ENCODE data around the gene EMILIN3. TPM values are rescaled to one million over a fixed set of nuclear protein-coding genes. Genes with fewer than 3 reads are reported as not detected.

The EMILIN3 gene
- total RNA-seq, 4 donors from 2014 or later, result 0.20 to 0.33 (median 0.20) TPM; not detected in 1

DNA sequence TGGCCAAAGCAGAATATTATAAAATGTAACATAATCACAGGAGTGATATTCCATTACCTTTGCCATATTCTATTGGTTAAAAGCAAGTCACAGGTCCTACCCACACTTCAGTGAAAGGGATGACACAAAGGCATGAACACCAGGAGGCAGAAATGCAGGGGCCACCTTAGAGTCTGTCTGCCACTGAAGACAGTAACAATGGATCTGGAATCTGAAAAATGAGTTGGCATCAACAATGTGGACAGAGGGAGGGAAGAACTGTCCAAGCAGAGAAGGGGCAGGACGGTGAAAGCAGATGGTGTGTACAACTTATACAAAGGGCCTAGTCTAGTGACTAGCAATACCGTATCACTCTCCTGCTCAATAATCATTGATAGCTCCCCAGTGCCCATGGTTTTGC lies 32.6 kb downstream of the EMILIN3 start:
- Histone ChIP-seq H3K36me3 (no peaks in the 10 kb centered on the region), H3K4me3 (no peak overlapping the region), H3K9me3 (no peaks in the 10 kb centered on the region), H3K27ac (peak overlapping the region; percentile 46 to 68 (median 66)), H3K27me3 (no peaks in the 10 kb centered on the region), H3K4me1 (peaks cover 10 to 11% of the 10 kb centered on the region in 2 donors)
- ATAC-seq (no peak), DNase-seq (no peak)
- intact Hi-C loops (cut with DNase I; ENCODE audit: low total_unique reads) (no loop called here), in situ Hi-C loops (cut with MboI; ENCODE audit: low sequenced_read_pairs in 4 of 4) (loop anchor here (5.0 to 25.0 kb wide), 3 partner anchors 92 to 347 kb away; no protein-coding TSS in a partner anchor)
- TF ChIP-seq, protein P1, sequence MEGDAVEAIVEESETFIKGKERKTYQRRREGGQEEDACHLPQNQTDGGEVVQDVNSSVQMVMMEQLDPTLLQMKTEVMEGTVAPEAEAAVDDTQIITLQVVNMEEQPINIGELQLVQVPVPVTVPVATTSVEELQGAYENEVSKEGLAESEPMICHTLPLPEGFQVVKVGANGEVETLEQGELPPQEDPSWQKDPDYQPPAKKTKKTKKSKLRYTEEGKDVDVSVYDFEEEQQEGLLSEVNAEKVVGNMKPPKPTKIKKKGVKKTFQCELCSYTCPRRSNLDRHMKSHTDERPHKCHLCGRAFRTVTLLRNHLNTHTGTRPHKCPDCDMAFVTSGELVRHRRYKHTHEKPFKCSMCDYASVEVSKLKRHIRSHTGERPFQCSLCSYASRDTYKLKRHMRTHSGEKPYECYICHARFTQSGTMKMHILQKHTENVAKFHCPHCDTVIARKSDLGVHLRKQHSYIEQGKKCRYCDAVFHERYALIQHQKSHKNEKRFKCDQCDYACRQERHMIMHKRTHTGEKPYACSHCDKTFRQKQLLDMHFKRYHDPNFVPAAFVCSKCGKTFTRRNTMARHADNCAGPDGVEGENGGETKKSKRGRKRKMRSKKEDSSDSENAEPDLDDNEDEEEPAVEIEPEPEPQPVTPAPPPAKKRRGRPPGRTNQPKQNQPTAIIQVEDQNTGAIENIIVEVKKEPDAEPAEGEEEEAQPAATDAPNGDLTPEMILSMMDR (IDR thresholded peaks at IDR 0.05 in 4 of 5, conservative IDR thresholded peaks at IDR 0.05 in 1 of 5), result no peak
- no peak for TF ChIP-seq POLR2A (IDR thresholded peaks at IDR 0.05)

DNA sequence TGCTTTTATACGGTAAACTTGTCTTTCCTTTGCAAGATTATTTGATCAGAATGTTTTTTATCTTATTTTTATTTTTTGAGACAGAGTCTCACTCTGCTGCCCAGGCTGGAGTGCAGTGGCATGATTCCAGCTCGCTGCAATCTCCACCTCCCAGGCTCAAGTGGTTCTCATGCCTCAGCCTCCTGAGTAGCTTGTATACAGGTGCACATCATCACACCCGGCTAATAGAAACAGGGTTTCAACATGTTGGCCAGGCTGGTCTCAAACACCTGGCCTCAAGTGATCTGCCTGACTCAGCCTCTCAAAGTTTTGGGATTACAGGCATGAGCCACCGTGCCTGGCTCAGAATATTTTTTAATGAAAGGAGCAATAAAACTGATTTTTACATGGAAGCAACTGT lies 34.9 kb downstream of the EMILIN3 start:
- no peak overlapping the region for H3K27ac ChIP-seq
- no peaks in the 10 kb centered on the region for H3K36me3 ChIP-seq
- in situ Hi-C loops (cut with MboI; ENCODE audit: low sequenced_read_pairs in 4 of 4), result loop anchor here (5.0 to 25.0 kb wide), 3 partner anchors 89 to 344 kb away; no protein-coding TSS in a partner anchor
- ATAC-seq (no peak), DNase-seq (no peak)
- no peaks in the 10 kb centered on the region for H3K27me3 ChIP-seq
- peaks cover 15 to 17% of the 10 kb centered on the region in 2 donors for H3K4me1 ChIP-seq
- H3K4me3 ChIP-seq, result no peak overlapping the region
- H3K9me3 ChIP-seq, result no peaks in the 10 kb centered on the region
- TF ChIP-seq, protein P1 (IDR thresholded peaks at IDR 0.05 in 4 of 5, conservative IDR thresholded peaks at IDR 0.05 in 1 of 5), result no peak
- no peak for TF ChIP-seq POLR2A (IDR thresholded peaks at IDR 0.05)
- intact Hi-C loops (cut with DNase I; ENCODE audit: low total_unique reads), result loop anchor here (2.0 kb wide), 1 partner anchor 99 kb away; no protein-coding TSS in a partner anchor

DNA sequence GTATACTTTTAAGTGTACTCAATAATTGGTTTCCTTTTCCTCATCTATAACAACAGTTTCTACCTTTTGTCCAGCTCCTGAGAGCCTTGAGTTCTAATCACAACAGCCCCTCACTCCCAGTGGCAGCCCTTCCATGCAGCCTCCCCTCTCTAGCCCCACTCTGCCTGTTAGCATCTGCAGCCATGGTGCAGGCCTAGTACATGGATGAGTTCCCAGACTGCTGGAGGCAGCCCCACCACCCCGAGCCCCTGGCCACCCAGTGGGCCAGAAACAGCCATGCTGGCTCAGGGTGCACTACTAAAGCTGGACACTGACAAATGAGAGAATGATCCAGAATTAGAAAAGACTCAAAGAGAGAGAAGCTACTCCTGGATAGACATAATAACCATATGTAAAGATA lies 35.7 kb downstream of the EMILIN3 start:
- in situ Hi-C loops (cut with MboI; ENCODE audit: low sequenced_read_pairs in 4 of 4), result loop anchor here (5.0 to 25.0 kb wide), 3 partner anchors 89 to 344 kb away; no protein-coding TSS in a partner anchor
- Histone ChIP-seq H3K36me3 (no peaks in the 10 kb centered on the region), H3K4me3 (no peak overlapping the region), H3K27ac (peak overlapping the region in 1 of 4 donors; percentile 93), H3K27me3 (no peaks in the 10 kb centered on the region), H3K9me3 (no peaks in the 10 kb centered on the region), H3K4me1 (peaks cover 15 to 17% of the 10 kb centered on the region in 2 donors)
- DNase-seq, result no peak
- no peak for TF ChIP-seq POLR2A (IDR thresholded peaks at IDR 0.05)
- TF ChIP-seq, protein P1 (IDR thresholded peaks at IDR 0.05 in 4 of 5, conservative IDR thresholded peaks at IDR 0.05 in 1 of 5), result no peak
- no peak for ATAC-seq
- intact Hi-C loops (cut with DNase I; ENCODE audit: low total_unique reads), result loop anchor here (2.0 kb wide), 1 partner anchor 98 kb away; no protein-coding TSS in a partner anchor

DNA sequence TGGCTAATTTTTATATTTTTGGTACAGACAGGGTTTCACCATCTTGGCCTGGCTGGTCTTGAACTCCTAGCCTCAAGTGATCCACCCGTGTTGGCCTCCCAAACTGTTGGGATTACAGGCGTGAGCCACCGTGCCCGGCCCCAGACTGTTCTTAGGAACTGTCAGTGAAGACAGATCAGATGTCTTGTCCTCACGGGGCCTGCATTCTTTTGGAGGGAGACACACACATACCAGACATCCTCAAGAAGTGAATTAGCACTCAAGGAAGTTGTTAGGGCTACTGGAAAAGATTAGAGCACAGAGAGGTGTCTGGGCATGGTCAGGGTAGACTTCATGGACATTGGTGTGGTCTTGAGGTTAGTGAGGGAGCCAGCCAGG lies 36.3 kb downstream of the EMILIN3 start:
- peak in 1 of 2 donors; percentile 14 for ATAC-seq
- H3K4me3 ChIP-seq, result no peak overlapping the region
- H3K36me3 ChIP-seq, result no peaks in the 10 kb centered on the region
- no peaks in the 10 kb centered on the region for H3K9me3 ChIP-seq
- intact Hi-C loops (cut with DNase I; ENCODE audit: low total_unique reads) (loop anchor here (2.0 kb wide), 1 partner anchor 98 kb away; no protein-coding TSS in a partner anchor), in situ Hi-C loops (cut with MboI; ENCODE audit: low sequenced_read_pairs in 4 of 4) (loop anchor here (5.0 to 25.0 kb wide), 3 partner anchors 88 to 343 kb away; no protein-coding TSS in a partner anchor)
- H3K4me1 ChIP-seq, result peaks cover 15 to 17% of the 10 kb centered on the region in 2 donors
- H3K27ac ChIP-seq, result peak overlapping the region; percentile 80 to 93 (median 89)
- DNase-seq, result no peak
- no peak for TF ChIP-seq POLR2A (IDR thresholded peaks at IDR 0.05)
- TF ChIP-seq, protein P1 (IDR thresholded peaks at IDR 0.05 in 4 of 5, conservative IDR thresholded peaks at IDR 0.05 in 1 of 5), result no peak
- no peaks in the 10 kb centered on the region for H3K27me3 ChIP-seq
